PC-3 (cell line): ENCODE data around the gene JAML. TPM values are rescaled to one million over a fixed set of nuclear protein-coding genes. Genes with fewer than 3 reads are reported as not detected.

Experiments
- ATAC-seq: fragments of 200-7000 bp; cut with Tn5 transposase; 2 replicates; pipeline ENCODE4 v1.9.1; 2020; ENCODE audit warnings: mild to moderate bottlenecking, moderate library complexity
- BruUV-seq: library from RNA; stranded (reverse); fragments of 400-500 nt; replicated peaks from 2 replicates; lab custom pipeline; 2021; lab: Mats Ljungman, UMichigan
- CTCF ChIA-PET: fragments of 300-600 bp; sonication (Branson Sonifier 250); formaldehyde crosslinking; loops from one replicate; lab custom pipeline; 2022; ENCODE audit warnings: antibody characterized with exemption; lab: Charles Lee
- POLR2A ChIA-PET: fragments of 300-600 bp; sonication (Branson Sonifier 250); formaldehyde crosslinking; loops from one replicate; lab custom pipeline; 2022; ENCODE audit warnings: antibody characterized with exemption; ENCODE audit not compliant: unreplicated experiment; lab: Charles Lee
- DNase-seq: peaks from one replicate; pipeline ENCODE4 v3.0.0-alpha.2; 2015
- H2AFZ ChIP-seq: fragments of 300-600 bp; sonication (generic); 2 replicates; pipeline ENCODE4 v1.6.0; 2016; ENCODE audit warnings: antibody characterized with exemption, low read length
- H3F3A ChIP-seq: fragments of 300-600 bp; sonication (generic); one replicate; pipeline ENCODE4 v1.6.0; 2017; ENCODE audit warnings: antibody characterized with exemption, low read length, control low read depth, mild to moderate bottlenecking; ENCODE audit not compliant: unreplicated experiment
- H3K27ac ChIP-seq: fragments of 300-600 bp; sonication (generic); 2 replicates; pipeline ENCODE4 v1.5.1; 2016; ENCODE audit warnings: mild to moderate bottlenecking, low read length
- H3K27me3 ChIP-seq: fragments of 300-600 bp; sonication (generic); 2 replicates; pipeline ENCODE4 v1.6.1; 2016; ENCODE audit warnings: low read length, mixed read lengths
- H3K36me3 ChIP-seq: fragments of 300-600 bp; sonication (generic); 2 replicates; pipeline ENCODE4 v1.6.1; 2016; ENCODE audit warnings: low read depth, mixed run types, low read length, mixed read lengths
- H3K4me1 ChIP-seq: fragments of 300-600 bp; sonication (generic); 2 replicates; pipeline ENCODE4 v1.5.1; 2016; ENCODE audit warnings: low read length; ENCODE audit not compliant: insufficient read depth
- H3K4me2 ChIP-seq: fragments of 300-600 bp; sonication (generic); 2 replicates; pipeline ENCODE4 v1.6.0; 2016; ENCODE audit warnings: low read length
- H3K4me3 ChIP-seq: fragments of 300-600 bp; sonication (generic); 2 replicates; pipeline ENCODE4 v1.5.1; 2016; ENCODE audit warnings: mild to moderate bottlenecking, low read length, mixed read lengths
- H3K79me2 ChIP-seq: fragments of 300-600 bp; sonication (generic); 2 replicates; pipeline ENCODE4 v1.6.1; 2017; ENCODE audit warnings: low read length, mixed read lengths
- H3K9ac ChIP-seq: fragments of 300-600 bp; sonication (generic); 2 replicates; pipeline ENCODE4 v1.6.0; 2016; ENCODE audit warnings: mild to moderate bottlenecking, low read length
- H3K9me2 ChIP-seq: fragments of 300-600 bp; sonication (generic); replicated peaks from 2 replicates; pipeline ENCODE4 v1.6.1; 2016; ENCODE audit warnings: mixed run types, low read length, mixed read lengths
- H3K9me3 ChIP-seq: fragments of 300-600 bp; sonication (generic); 2 replicates; pipeline ENCODE4 v1.6.1; 2016; ENCODE audit warnings: low read length, mixed read lengths
- H4K20me1 ChIP-seq: fragments of 300-600 bp; sonication (generic); 2 replicates; pipeline ENCODE4 v1.6.1; 2016; ENCODE audit warnings: low read length, mixed read lengths
- EZH2 ChIP-seq: fragments of 300-600 bp; sonication (generic); IDR thresholded peaks from one replicate; pipeline ENCODE4 v1.6.1; 2017; ENCODE audit warnings: antibody characterized with exemption, mild to moderate bottlenecking, low read length; ENCODE audit not compliant: unreplicated experiment
- EZH2phosphoT487 ChIP-seq: fragments of 300-600 bp; sonication (generic); IDR thresholded peaks from 2 replicates; pipeline ENCODE4 v1.6.1; 2018; ENCODE audit warnings: mild to moderate bottlenecking, antibody characterized with exemption, low read length, borderline replicate concordance
- intact Hi-C: fragments of 100-400 bp; cut with micrococcal nuclease; formaldehyde crosslinking; loops from 2 replicates; pipeline ENCODE4 v1.9.0; 2023
- total RNA-seq: library from RNA; depleted of rRNA; stranded (reverse); fragments of >200 nt; gene quantifications from 2 replicates; pipeline ENCODE4 v1.2.3, GENCODE V29; 2014
- TF ChIP-seq, protein P1 (sequence below): fragments of 300-600 bp; sonication (generic); conservative IDR thresholded peaks from 2 replicates; pipeline ENCODE4 v1.5.1; 2017; ENCODE audit warnings: antibody characterized with exemption, low read depth, mild to moderate bottlenecking, low read length

JAML gene
- total RNA-seq, 1 experiment from 2014 or later, result not detected

DNA sequence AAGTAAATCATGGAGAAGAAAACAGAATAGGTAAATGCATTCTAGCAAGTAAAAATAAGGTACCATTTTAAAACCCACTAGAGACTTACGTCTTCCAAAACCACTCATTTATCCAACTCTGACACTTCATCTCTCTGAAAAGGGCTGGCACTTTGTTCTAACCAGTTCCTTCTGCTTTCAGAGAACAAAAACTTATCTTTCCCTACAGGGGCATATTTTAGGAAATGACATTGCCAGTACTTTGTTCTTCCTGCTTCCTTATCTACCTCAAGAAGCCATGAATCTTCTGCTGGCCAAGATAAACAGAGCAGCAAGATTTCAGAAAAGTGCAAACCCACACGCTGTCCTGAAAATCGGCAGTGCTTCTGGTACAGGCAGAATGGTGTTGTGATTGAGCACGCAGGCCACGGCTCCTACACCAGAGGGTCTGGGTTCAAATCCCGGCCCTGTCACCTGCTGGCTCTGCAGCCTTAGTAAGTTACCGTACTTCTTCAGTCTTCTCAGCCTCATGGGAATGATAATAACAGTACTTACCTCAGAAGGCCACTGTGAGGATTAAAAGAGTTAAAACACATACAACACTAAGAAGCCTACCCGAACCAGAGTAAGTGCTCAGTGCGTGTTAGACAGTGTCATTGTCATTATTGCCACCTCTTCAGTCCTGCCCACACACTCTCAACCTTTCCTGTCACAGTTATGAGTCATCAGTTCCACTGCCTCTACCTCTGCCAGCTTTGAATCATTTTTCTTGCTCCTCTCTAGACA lies 16.4 kb upstream of the JAML start:
- peaks cover 4% of the 10 kb centered on the region for H3F3A ChIP-seq
- peak overlapping the region; percentile 14; the same call in 1 of the 2 replicates for H3K9ac ChIP-seq
- peaks cover 9% of the 10 kb centered on the region for H3K79me2 ChIP-seq
- H3K9me3 ChIP-seq, result no peaks in the 10 kb centered on the region
- H3K27ac ChIP-seq, result peak overlapping the region; percentile 75
- peak overlapping the region; percentile 22; the same call in 1 of the 2 replicates for H3K4me3 ChIP-seq
- CTCF ChIA-PET, result interaction anchor here (0.6 kb wide), 1 partner anchor 42 kb away, joined by 6 read pairs; no protein-coding TSS in a partner anchor
- no peaks in the 10 kb centered on the region for H3K36me3 ChIP-seq
- BruUV-seq, result TSS peak; percentile 17
- H3K4me1 ChIP-seq, result peaks cover 37% of the 10 kb centered on the region
- H2AFZ ChIP-seq, result no peak overlapping the region
- POLR2A ChIA-PET, result no interaction called here
- no peaks in the 10 kb centered on the region for H4K20me1 ChIP-seq
- DNase-seq (peak; percentile 98), ATAC-seq (peak; percentile 98)
- intact Hi-C loops, result no loop called here
- no peaks in the 10 kb centered on the region for H3K27me3 ChIP-seq
- TF ChIP-seq EZH2phosphoT487 (no peak), EZH2 (no peak)
- TF ChIP-seq, protein P1, sequence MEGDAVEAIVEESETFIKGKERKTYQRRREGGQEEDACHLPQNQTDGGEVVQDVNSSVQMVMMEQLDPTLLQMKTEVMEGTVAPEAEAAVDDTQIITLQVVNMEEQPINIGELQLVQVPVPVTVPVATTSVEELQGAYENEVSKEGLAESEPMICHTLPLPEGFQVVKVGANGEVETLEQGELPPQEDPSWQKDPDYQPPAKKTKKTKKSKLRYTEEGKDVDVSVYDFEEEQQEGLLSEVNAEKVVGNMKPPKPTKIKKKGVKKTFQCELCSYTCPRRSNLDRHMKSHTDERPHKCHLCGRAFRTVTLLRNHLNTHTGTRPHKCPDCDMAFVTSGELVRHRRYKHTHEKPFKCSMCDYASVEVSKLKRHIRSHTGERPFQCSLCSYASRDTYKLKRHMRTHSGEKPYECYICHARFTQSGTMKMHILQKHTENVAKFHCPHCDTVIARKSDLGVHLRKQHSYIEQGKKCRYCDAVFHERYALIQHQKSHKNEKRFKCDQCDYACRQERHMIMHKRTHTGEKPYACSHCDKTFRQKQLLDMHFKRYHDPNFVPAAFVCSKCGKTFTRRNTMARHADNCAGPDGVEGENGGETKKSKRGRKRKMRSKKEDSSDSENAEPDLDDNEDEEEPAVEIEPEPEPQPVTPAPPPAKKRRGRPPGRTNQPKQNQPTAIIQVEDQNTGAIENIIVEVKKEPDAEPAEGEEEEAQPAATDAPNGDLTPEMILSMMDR, result no peak
- peak overlapping the region; percentile 72 for H3K4me2 ChIP-seq
- no peaks in the 10 kb centered on the region for H3K9me2 ChIP-seq

DNA sequence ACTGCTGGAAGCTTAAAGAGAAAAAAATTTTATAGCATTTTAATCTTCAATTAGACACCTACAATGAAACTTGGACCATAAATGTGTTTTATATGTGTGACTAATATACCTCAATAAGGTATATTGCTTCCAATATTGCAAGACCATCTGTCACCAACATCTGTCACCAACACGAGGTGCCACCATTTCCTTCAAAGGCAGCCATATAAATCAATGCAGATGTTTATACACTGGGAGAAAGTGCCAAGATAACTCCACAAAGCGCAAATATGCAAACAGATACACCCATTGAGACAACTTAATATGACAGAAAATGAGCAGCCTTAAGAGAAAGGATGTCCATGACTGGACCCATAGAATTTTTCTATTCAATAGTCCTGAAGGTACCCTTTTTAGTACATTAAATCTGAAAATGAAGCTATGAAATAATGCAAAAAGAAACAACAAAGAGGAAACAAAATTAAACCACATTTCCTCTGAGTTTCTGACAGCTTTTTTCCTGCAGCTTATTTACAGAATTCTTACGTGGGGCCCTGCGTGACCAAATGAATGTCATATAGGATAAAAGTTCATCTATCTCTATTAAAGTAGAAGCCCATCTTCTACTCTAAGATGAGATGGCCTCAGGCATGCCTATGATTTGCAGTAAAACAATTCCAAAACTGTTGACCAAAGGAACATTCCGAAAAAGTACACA lies 14.8 kb upstream of the JAML start:
- Histone ChIP-seq H3K9ac (no peak overlapping the region), H3F3A (peaks cover 4% of the 10 kb centered on the region), H2AFZ (no peak overlapping the region), H3K36me3 (no peaks in the 10 kb centered on the region), H3K4me2 (no peak overlapping the region), H3K27ac (no peak overlapping the region), H3K9me3 (no peaks in the 10 kb centered on the region), H3K79me2 (peaks cover 9% of the 10 kb centered on the region), H3K4me1 (peaks cover 27% of the 10 kb centered on the region), H4K20me1 (no peaks in the 10 kb centered on the region), H3K9me2 (no peaks in the 10 kb centered on the region), H3K4me3 (no peak overlapping the region), H3K27me3 (no peaks in the 10 kb centered on the region)
- POLR2A ChIA-PET, result no interaction called here
- no TSS peak for BruUV-seq
- no peak for DNase-seq
- intact Hi-C loops, result no loop called here
- TF ChIP-seq, protein P1, result no peak
- TF ChIP-seq EZH2phosphoT487 (no peak), EZH2 (no peak)
- CTCF ChIA-PET, result no interaction called here
- ATAC-seq, result no peak

DNA sequence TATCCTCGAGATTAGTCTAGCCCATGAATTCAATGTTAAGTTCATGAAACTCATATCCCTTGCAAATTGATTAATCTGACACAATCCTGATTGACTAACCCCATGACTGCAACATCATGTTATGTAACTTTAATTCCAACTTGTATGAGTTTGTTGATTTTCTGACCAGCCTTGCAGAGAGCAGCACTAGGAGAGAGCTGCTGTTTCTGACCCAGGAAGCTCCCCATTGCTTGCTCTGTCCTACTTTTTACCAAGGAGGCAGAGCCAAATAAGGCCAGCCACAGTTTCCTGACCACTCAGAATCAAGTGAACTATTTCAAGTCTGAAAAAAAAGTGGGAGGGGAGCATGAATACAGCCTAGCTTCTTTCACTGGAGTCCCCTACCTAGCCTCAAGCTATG lies 14.1 kb upstream of the JAML start:
- Histone ChIP-seq H3F3A (peaks cover 4% of the 10 kb centered on the region), H3K4me1 (peaks cover 27% of the 10 kb centered on the region), H2AFZ (no peak overlapping the region), H3K27me3 (no peaks in the 10 kb centered on the region), H3K9me3 (no peaks in the 10 kb centered on the region), H3K36me3 (no peaks in the 10 kb centered on the region), H3K4me2 (no peak overlapping the region), H3K79me2 (peaks cover 9% of the 10 kb centered on the region), H3K9me2 (no peaks in the 10 kb centered on the region), H3K27ac (no peak overlapping the region), H3K4me3 (no peak overlapping the region), H4K20me1 (no peaks in the 10 kb centered on the region), H3K9ac (no peak overlapping the region)
- intact Hi-C loops, result no loop called here
- ChIA-PET POLR2A (no interaction called here), CTCF (no interaction called here)
- BruUV-seq, result no TSS peak
- TF ChIP-seq, protein P1, result no peak
- no peak for TF ChIP-seq EZH2
- no peak for TF ChIP-seq EZH2phosphoT487
- DNase-seq, result no peak
- no peak for ATAC-seq
